ENCODE data around the gene GLP1R. TPM values are rescaled to one million over a fixed set of nuclear protein-coding genes. Genes with fewer than 3 reads are reported as not detected.

GLP1R gene
- polyA plus RNA-seq, 2 of the 4 experiments (the other 2 are of a cell fraction): not detected

- FAIRE-seq (no peak), DNase-seq (ENCODE audit: low read depth in 1 of 2, low spot score in 1 of 2) (no peak), ATAC-seq (no peak)
- no peaks in the 10 kb centered on the region for H3K4me1 ChIP-seq
- no peaks in the 10 kb centered on the region for H3K9me3 ChIP-seq
- TF ChIP-seq CTCF (IDR thresholded peaks at IDR 0.05): no peak
- no peak for TF ChIP-seq EHMT2 (IDR thresholded peaks at IDR 0.05; ENCODE audit: low read depth)
- TF ChIP-seq RNF2 (IDR thresholded peaks at IDR 0.05; ENCODE audit: borderline replicate concordance, low read depth): no peak
- no peak for TF ChIP-seq ZSCAN20 (CRISPR knock-in tag; IDR thresholded peaks at IDR 0.05)
- TF ChIP-seq MAZ (IDR thresholded peaks at IDR 0.05; ENCODE audit: borderline replicate concordance, low read depth, low read length): no peak
- TF ChIP-seq ESRRA (IDR thresholded peaks at IDR 0.05; ENCODE audit: borderline replicate concordance, low read length): no peak
- TF ChIP-seq BHLHE40 (IDR thresholded peaks at IDR 0.05; ENCODE audit: low read depth, low read length): no peak
- TF ChIP-seq CBX8 (IDR thresholded peaks at IDR 0.05): no peak
- no peak for TF ChIP-seq CBX2 (IDR thresholded peaks at IDR 0.05; ENCODE audit: borderline replicate concordance, low read depth)
- TF ChIP-seq ATOH8 (CRISPR knock-in tag; IDR thresholded peaks at IDR 0.05; ENCODE audit: low read depth): no peak
- no peak for TF ChIP-seq CHD2 (IDR thresholded peaks at IDR 0.05; ENCODE audit: low read length, partially characterized antibody)
- no peak for TF ChIP-seq TFCP2L1 (CRISPR knock-in tag; IDR thresholded peaks at IDR 0.05)
- no peak for TF ChIP-seq KDM5A (IDR thresholded peaks at IDR 0.05)
- TF ChIP-seq RFX5 (IDR thresholded peaks at IDR 0.05): no peak
- TF ChIP-seq GATA3 (IDR thresholded peaks at IDR 0.05; ENCODE audit: borderline replicate concordance): no peak
- no peak for TF ChIP-seq EP300 (IDR thresholded peaks at IDR 0.05)
- TF ChIP-seq RARB (CRISPR knock-in tag; IDR thresholded peaks at IDR 0.05): no peak
- TF ChIP-seq RCOR1 (IDR thresholded peaks at IDR 0.05; ENCODE audit: low read depth, low read length): no peak
- TF ChIP-seq MAFK (IDR thresholded peaks at IDR 0.05; ENCODE audit: partially characterized antibody): no peak
- no peak for TF ChIP-seq ZC3H11A (IDR thresholded peaks at IDR 0.05)
- H3K27ac ChIP-seq: no peak overlapping the region
- CTCF ChIA-PET: interaction anchor here (1.0 kb wide), 1 partner anchor 258 kb away, joined by 3 read pairs; no protein-coding TSS in a partner anchor
- no peak overlapping the region for H3K4me2 ChIP-seq
- 31% methylated on average over 4 of the region's 4 CpGs for WGBS (ENCODE audit: missing lambda C conversion rate)
- H3K4me3 ChIP-seq: no peak overlapping the region
- POLR2A ChIA-PET: no interaction called here
Measured at GRCh38 chr6:39044181-39044580, 4.4 kb upstream of the GLP1R start.

- Histone ChIP-seq H3K4me1 (no peaks in the 10 kb centered on the region), H3K4me3 (no peak overlapping the region), H3K4me2 (peak overlapping the region; percentile 67; the same call in 2 of the 3 replicates), H3K27ac (no peak overlapping the region), H3K9me3 (no peaks in the 10 kb centered on the region)
- 28% methylated on average over 5 of the region's 6 CpGs for WGBS (ENCODE audit: missing lambda C conversion rate)
- no peak for DNase-seq (ENCODE audit: low read depth in 1 of 2, low spot score in 1 of 2)
- no peak for FAIRE-seq
- CTCF ChIA-PET: interaction anchor here (1.0 kb wide), 1 partner anchor 74 kb away, joined by 4 read pairs; no protein-coding TSS in a partner anchor
- no peak for ATAC-seq
- TF ChIP-seq GATA3 (IDR thresholded peaks at IDR 0.05; ENCODE audit: borderline replicate concordance) (no peak), POLR2AphosphoS2 (conservative IDR thresholded peaks at IDR 0.05; ENCODE audit: low read length) (no peak), CEBPB (IDR thresholded peaks at IDR 0.05) (no peak), ZNF302 (CRISPR knock-in tag; IDR thresholded peaks at IDR 0.05) (no peak), ZC3H11A (IDR thresholded peaks at IDR 0.05) (no peak), FOSL2 (IDR thresholded peaks at IDR 0.05) (no peak), FOSL2 (CRISPR knock-in tag; IDR thresholded peaks at IDR 0.05) (no peak), EHF (CRISPR knock-in tag; IDR thresholded peaks at IDR 0.05) (no peak)
- POLR2A ChIA-PET: no interaction called here
Measured at GRCh38 chr6:39047434-39048327, 900 bp upstream of the GLP1R start.

Data from A549 (cell line).